SK-N-SH (cell line): ENCODE measurements around the gene AMHR2.

Source experiments
- CTCF ChIP-seq: fragments of 200-600 bp; sonication (generic); IDR thresholded peaks from 2 replicates; pipeline ENCODE4 v1.6.1; 2017; ENCODE audit warnings: antibody characterized with exemption, mild to moderate bottlenecking, moderate library complexity
- YY1 ChIP-seq: IDR thresholded peaks from 2 replicates; pipeline ENCODE4 v1.4.0; 2012; ENCODE audit warnings: low read depth, mild to moderate bottlenecking

GRCh38 chr12:53467880-53468279, 44.2 kb downstream of the AMHR2 start:
- no peak for TF ChIP-seq CTCF
- TF ChIP-seq YY1 = no peak
